K562 (cell line): Measurements from ENCODE around the gene CNOT6. TPM values are rescaled to one million over a fixed set of nuclear protein-coding genes. Genes with fewer than 3 reads are reported as not detected.

ENCODE experiments used
- BRD9 ChIP-seq: fragments of 450-650 bp; IDR thresholded peaks from 2 replicates; pipeline ENCODE4 v1.6.1; 2018; ENCODE audit warnings: low read depth; ENCODE audit not compliant: partially characterized antibody
- CGGBP1 ChIP-seq: fragments of 250-450 bp; sonication (Bioruptor Pico); IDR thresholded peaks from 2 replicates; pipeline ENCODE4 v1.9.0; 2021; ENCODE audit warnings: mild to moderate bottlenecking
- CXXC5 ChIP-seq: fragments of 250-450 bp; sonication (Bioruptor Pico); IDR thresholded peaks from 2 replicates; pipeline ENCODE4 v1.8.0; 2022; ENCODE audit warnings: inconsistent platforms, mild to moderate bottlenecking, moderate library complexity
- DDX20 ChIP-seq: fragments of 450-650 bp; IDR thresholded peaks from 2 replicates; pipeline ENCODE4 v1.6.1; 2016; ENCODE audit warnings: missing genetic modification characterization, low read depth, mild to moderate bottlenecking, missing compliant biosample characterization, moderate library complexity
- EP400 ChIP-seq: fragments of 450-650 bp; IDR thresholded peaks from 2 replicates; pipeline ENCODE4 v1.6.1; 2017; ENCODE audit warnings: antibody characterized with exemption, mild to moderate bottlenecking, moderate library complexity
- ESRRA ChIP-seq: fragments of 450-650 bp; IDR thresholded peaks from 2 replicates; pipeline ENCODE4 v1.6.1; 2014; ENCODE audit warnings: low read depth, mild to moderate bottlenecking, moderate library complexity, borderline replicate concordance
- ESRRB ChIP-seq: fragments of 250-450 bp; sonication (Bioruptor Pico); IDR thresholded peaks from 2 replicates; pipeline ENCODE4 v1.5.0; 2020; ENCODE audit warnings: mild to moderate bottlenecking, moderate library complexity, borderline replicate concordance
- HDAC1 ChIP-seq, 2 experiments: fragments of 450-650 bp; IDR thresholded peaks; 2 replicates each; pipeline ENCODE4 v1.6.1; 2016 to 2017; ENCODE audit warnings: inconsistent platforms in 1 of 2, mild to moderate bottlenecking in 1 of 2, moderate library complexity in 1 of 2
- KLF16 ChIP-seq: IDR thresholded peaks from 2 replicates; pipeline ENCODE4 v1.6.1; 2016; ENCODE audit warnings: antibody characterized with exemption
- NFIC ChIP-seq: fragments of 450-650 bp; IDR thresholded peaks from 2 replicates; pipeline ENCODE4 v1.6.1; 2017; ENCODE audit warnings: mild to moderate bottlenecking, inconsistent platforms
- RNF2 ChIP-seq: sonication (generic); IDR thresholded peaks from 2 replicates; pipeline ENCODE4 v1.6.1; 2016
- SAFB2 ChIP-seq: fragments of 200-400 bp; formaldehyde crosslinking; IDR thresholded peaks from 2 replicates; pipeline ENCODE4 v1.6.1; 2018; ENCODE audit warnings: borderline replicate concordance, low read length, low read depth, moderate library complexity; ENCODE audit not compliant: severe bottlenecking
- SFPQ ChIP-seq: fragments of 200-400 bp; formaldehyde crosslinking; IDR thresholded peaks from 2 replicates; pipeline ENCODE4 v1.6.1; 2017; ENCODE audit warnings: mild to moderate bottlenecking, low read depth, low read length, moderate library complexity
- SMAD4 ChIP-seq: fragments of 250-450 bp; sonication (Bioruptor Pico); conservative IDR thresholded peaks from 2 replicates; pipeline ENCODE4 v1.8.0; 2021; ENCODE audit warnings: inconsistent platforms, mild to moderate bottlenecking, moderate library complexity
- SMARCC2 ChIP-seq: fragments of 450-650 bp; IDR thresholded peaks from 2 replicates; pipeline ENCODE4 v1.6.1; 2017; ENCODE audit warnings: antibody characterized with exemption, moderate library complexity, mild to moderate bottlenecking, low read depth
- SMARCE1 ChIP-seq: fragments of 450-650 bp; IDR thresholded peaks from 2 replicates; pipeline ENCODE4 v1.7.1; 2016; ENCODE audit warnings: mild to moderate bottlenecking
- SOX6 ChIP-seq: fragments of 450-650 bp; IDR thresholded peaks from 2 replicates; pipeline ENCODE4 v1.6.1; 2014; ENCODE audit warnings: mild to moderate bottlenecking
- SP1 ChIP-seq: sonication (generic); formaldehyde crosslinking; IDR thresholded peaks from 2 replicates; pipeline ENCODE4 v1.8.1; 2022; ENCODE audit warnings: mild to moderate bottlenecking, missing genetic modification reagents
- SP2 ChIP-seq: IDR thresholded peaks from 2 replicates; pipeline ENCODE4 v1.6.1; 2011; ENCODE audit warnings: mild to moderate bottlenecking, low read depth, low read length, moderate library complexity; ENCODE audit not compliant: poor library complexity, severe bottlenecking; ENCODE audit errors: extremely low read depth
- TFE3 ChIP-seq: fragments of 450-650 bp; formaldehyde crosslinking; IDR thresholded peaks from 2 replicates; pipeline ENCODE4 v1.4.0; 2020; ENCODE audit warnings: mild to moderate bottlenecking, mixed read lengths
- ZNF197 ChIP-seq: fragments of 200-800 bp; sonication (Bioruptor generic); IDR thresholded peaks from 2 replicates; pipeline ENCODE4 v1.6.1; 2016; ENCODE audit warnings: low read depth, missing genetic modification characterization, missing compliant biosample characterization
- ZNF398 ChIP-seq: fragments of 250-450 bp; sonication (Bioruptor Pico); IDR thresholded peaks from 2 replicates; pipeline ENCODE4 v1.8.0; 2021; ENCODE audit warnings: moderate library complexity, mild to moderate bottlenecking, inconsistent platforms
- ZNF644 ChIP-seq: fragments of 200-800 bp; sonication (Bioruptor generic); IDR thresholded peaks from 2 replicates; pipeline ENCODE4 v1.6.1; 2016; ENCODE audit warnings: low read depth, missing genetic modification characterization, missing compliant biosample characterization
- polyA plus RNA-seq, 8 experiments: library from polyadenylated mRNA; depleted of rRNA in 4 of 8; stranded (reverse) in 5 of 8; unstranded in 3 of 8; fragments of >200 nt; fragmentation: Nextera tagmentation in 2 of 8; fragmentation: Illumina TruSeq in 1 of 8; extraction: Ambion mirVana in 2 of 8; extraction: Trizol in 1 of 8; gene quantifications; 2 replicates each; pipeline versions ENCODE4 v1.2.1 to v1.2.3, GENCODE V29; 2011 to 2014; ENCODE audit warnings: inconsistent platforms in 1 of 8, missing spikeins in 1 of 8
- total RNA-seq, 7 experiments: library from RNA; depleted of rRNA in 6 of 7; stranded (reverse); fragments of >200 nt in 6 of 7; fragmentation: Illumina TruSeq in 2 of 7; extraction: Trizol in 2 of 7; gene quantifications; 2 replicates each; pipeline versions ENCODE4 v1.2.1 to v1.2.3, GENCODE V29; 2011 to 2021; ENCODE audit warnings: low replicate concordance in 1 of 7

The CNOT6 gene
- total and polyA plus RNA-seq, 9 of the 15 experiments (the other 6 are each of a cell fraction or from before 2014, with no cell fraction given): 4.9 to 32.4 (median 14.0) TPM

- peak; percentile 57 for TF ChIP-seq CXXC5 (CRISPR knock-in tag)
- no peak for TF ChIP-seq CGGBP1 (CRISPR knock-in tag)
- TF ChIP-seq SOX6: peak; percentile 95
- TF ChIP-seq NFIC: peak; percentile 91
- peak; percentile 98 for TF ChIP-seq SMARCC2
- TF ChIP-seq TFE3 (CRISPR knock-in tag): no peak
- TF ChIP-seq SP1 (CRISPR knock-in tag): no peak; the same call in 1 of the 2 replicates
- TF ChIP-seq SMARCE1: peak; percentile 99
- TF ChIP-seq SFPQ: no peak
- TF ChIP-seq ZNF197: peak; percentile 86; the same call in 1 of the 2 replicates
- TF ChIP-seq ESRRA: peak; percentile 30; the same call in 1 of the 2 replicates
- TF ChIP-seq BRD9: peak; percentile 56
- no peak for TF ChIP-seq SP2
- TF ChIP-seq ESRRB (CRISPR knock-in tag): no peak
- no peak for TF ChIP-seq ZNF398 (CRISPR knock-in tag)
- TF ChIP-seq EP400: peak; percentile 30; the same call in 1 of the 2 replicates
- peak; percentile 95 for TF ChIP-seq KLF16
- TF ChIP-seq RNF2: peak; percentile 57; the same call in 1 of the 2 replicates
- TF ChIP-seq DDX20: no peak
- TF ChIP-seq SMAD4: peak; percentile 99
- TF ChIP-seq HDAC1 (IDR thresholded peaks at IDR 0.05): peak; percentile 69 to 96; a peak in 2 of 4 replicates
- no peak for TF ChIP-seq SAFB2
- TF ChIP-seq ZNF644: peak; percentile 80; the same call in 1 of the 2 replicates
These were observed 61.2 kb downstream of the CNOT6 start (continued) for GRCh38 chr5:180555168-180555921.
